GM23338 (cell line): ENCODE results near the gene GRIA1. TPM values are rescaled to one million over a fixed set of nuclear protein-coding genes. Genes with fewer than 3 reads are reported as not detected.

Experiments
- ATAC-seq: fragments of 200-7000 bp; cut with Tn5 transposase; 3 replicates; pipeline ENCODE4 v1.9.1; 2020
- DNase-seq: peaks from one replicate; pipeline ENCODE4 v3.0.0-alpha.2; 2015; ENCODE audit warnings: low spot score
- H2AFZ ChIP-seq: fragments of 200-600 bp; sonication (generic); 2 replicates; pipeline ENCODE4 v1.8.0; 2016; ENCODE audit warnings: antibody characterized with exemption, mild to moderate bottlenecking, moderate library complexity
- H3F3A ChIP-seq: fragments of 200-600 bp; sonication (generic); replicated peaks from 2 replicates; pipeline ENCODE4 v1.8.0; 2017; ENCODE audit warnings: antibody characterized with exemption, mixed run types, low read depth
- H3K27ac ChIP-seq: fragments of 200-600 bp; sonication (generic); 2 replicates; pipeline ENCODE4 v1.6.1; 2016; ENCODE audit warnings: low read depth
- H3K27me3 ChIP-seq: fragments of 200-600 bp; sonication (generic); 2 replicates; pipeline ENCODE4 v1.8.0; 2016; ENCODE audit warnings: mild to moderate bottlenecking, mixed run types, moderate library complexity; ENCODE audit not compliant: insufficient read depth
- H3K36me3 ChIP-seq: fragments of 200-600 bp; sonication (generic); 2 replicates; pipeline ENCODE4 v1.8.0; 2016; ENCODE audit warnings: mild to moderate bottlenecking; ENCODE audit not compliant: insufficient read depth
- H3K4me1 ChIP-seq: fragments of 200-600 bp; sonication (generic); 2 replicates; pipeline ENCODE4 v1.8.0; 2016; ENCODE audit warnings: mild to moderate bottlenecking, moderate library complexity; ENCODE audit not compliant: insufficient read depth
- H3K4me2 ChIP-seq: fragments of 200-600 bp; sonication (generic); 2 replicates; pipeline ENCODE4 v1.7.1; 2017; ENCODE audit warnings: mixed run types
- H3K4me3 ChIP-seq: fragments of 200-600 bp; sonication (generic); 2 replicates; pipeline ENCODE4 v1.6.1; 2016; ENCODE audit warnings: mixed run types
- H3K79me2 ChIP-seq: fragments of 200-600 bp; sonication (generic); replicated peaks from 2 replicates; pipeline ENCODE4 v1.8.0; 2017; ENCODE audit warnings: mild to moderate bottlenecking; ENCODE audit not compliant: insufficient read depth
- H3K9me2 ChIP-seq: fragments of 200-600 bp; sonication (generic); 2 replicates; pipeline ENCODE4 v1.8.0; 2017; ENCODE audit not compliant: insufficient read depth
- H4K20me1 ChIP-seq: fragments of 200-600 bp; sonication (generic); replicated peaks from 2 replicates; pipeline ENCODE4 v1.8.0; 2017; ENCODE audit warnings: mild to moderate bottlenecking; ENCODE audit not compliant: insufficient read depth
- H3K27ac Mint-ChIP-seq: 2 replicates; pipeline ENCODE4 v1.8.0; 2020; ENCODE audit warnings: inconsistent platforms, mild to moderate bottlenecking, moderate library complexity, mixed read lengths
- H3K27me3 Mint-ChIP-seq: 3 replicates; pipeline ENCODE4 v1.8.0; 2022; ENCODE audit warnings: low read depth, mild to moderate bottlenecking, moderate library complexity, mixed read lengths, inconsistent platforms; ENCODE audit not compliant: insufficient read depth, poor library complexity
- H3K36me3 Mint-ChIP-seq: 3 replicates; pipeline ENCODE4 v1.8.0; 2021; ENCODE audit warnings: low read depth, mild to moderate bottlenecking, inconsistent platforms, moderate library complexity, mixed read lengths
- H3K4me1 Mint-ChIP-seq: 3 replicates; pipeline ENCODE4 v1.8.0; 2020; ENCODE audit warnings: mild to moderate bottlenecking, inconsistent platforms, mixed read lengths
- H3K4me3 Mint-ChIP-seq: 3 replicates; pipeline ENCODE4 v1.8.0; 2021; ENCODE audit warnings: moderate library complexity, mild to moderate bottlenecking, inconsistent platforms, mixed read lengths
- H3K9me3 Mint-ChIP-seq: 3 replicates; pipeline ENCODE4 v1.8.0; 2020; ENCODE audit warnings: moderate library complexity, mild to moderate bottlenecking, inconsistent platforms, mixed read lengths
- EZH2phosphoT487 ChIP-seq: fragments of 200-600 bp; sonication (generic); IDR thresholded peaks from one replicate; pipeline ENCODE4 v1.8.1; 2018; ENCODE audit warnings: antibody characterized with exemption; ENCODE audit not compliant: unreplicated experiment
- POLR2AphosphoS5 ChIP-seq: IDR thresholded peaks from 2 replicates; pipeline ENCODE4 v1.6.1; 2016; ENCODE audit warnings: antibody characterized with exemption, low read depth
- STAT1 ChIP-seq: IDR thresholded peaks from one replicate; pipeline ENCODE4 v1.6.1; 2016; ENCODE audit warnings: antibody characterized with exemption; ENCODE audit not compliant: unreplicated experiment
- polyA plus RNA-seq: library from polyadenylated mRNA; unstranded; fragments of >200 nt; fragmentation: Nextera tagmentation; extraction: Ambion mirVana; gene quantifications from 2 replicates; pipeline ENCODE4 v1.2.1, GENCODE V29; 2016
- total RNA-seq: library from RNA; depleted of rRNA; stranded (reverse); fragments of >200 nt; shearing (Covaris generic); gene quantifications from 2 replicates; pipeline ENCODE4 v1.2.3, GENCODE V29; 2014
- TF ChIP-seq, protein P1 (sequence below): IDR thresholded peaks from 2 replicates; pipeline ENCODE4 v1.6.1; 2016; ENCODE audit warnings: antibody characterized with exemption
- TF ChIP-seq, protein P2 (sequence below): IDR thresholded peaks from one replicate; pipeline ENCODE4 v1.6.1; 2018; ENCODE audit warnings: antibody characterized with exemption; ENCODE audit not compliant: unreplicated experiment
- TF ChIP-seq, protein P3 (sequence below): fragments of 250-450 bp; sonication (Bioruptor Pico); IDR thresholded peaks from 2 replicates; pipeline ENCODE4 v1.5.0; 2020; ENCODE audit warnings: mild to moderate bottlenecking, moderate library complexity
- TF ChIP-seq, protein P4 (sequence below), 2 experiments: fragments of 200-600 bp in 1 of 2; sonication (generic) in 1 of 2; conservative IDR thresholded peaks; 2 replicates each; pipeline versions ENCODE4 v1.5.1 to v1.6.1; 2016 to 2017; ENCODE audit warnings: antibody characterized with exemption in 2 of 2, low read depth in 2 of 2, mild to moderate bottlenecking in 2 of 2, moderate library complexity in 1 of 2

The GRIA1 gene
- total and polyA plus RNA-seq, 2 experiments from 2014 or later = 1.0 to 1.7 TPM

DNA sequence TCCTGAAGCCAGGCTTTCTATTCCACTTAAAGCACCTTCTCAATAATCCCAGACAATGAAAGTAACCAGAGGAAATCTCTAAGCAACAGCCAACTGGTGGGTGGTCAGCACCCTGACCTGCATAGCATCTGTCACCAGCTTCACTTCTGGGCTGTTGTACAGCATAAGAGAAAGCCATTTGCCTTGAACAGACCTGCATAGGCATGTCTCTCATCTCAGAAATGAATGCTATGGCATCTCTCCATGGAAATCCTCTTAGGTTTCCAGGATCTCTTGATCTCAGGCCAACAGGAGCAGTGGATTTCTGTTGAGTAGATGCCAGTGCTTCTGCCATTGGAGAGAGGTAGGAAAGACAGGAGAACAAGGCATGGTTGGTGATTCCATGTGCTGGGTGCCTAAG, 213.6 kb downstream of the GRIA1 start:
- Histone ChIP-seq H3K79me2 (no peaks in the 10 kb centered on the region), H3K4me1 (0 out of 2 replicates have a peak, but pooled peaks cover 2% of the 10 kb centered on the region), H3F3A (no peaks in the 10 kb centered on the region), H3K27me3 (no peaks in the 10 kb centered on the region), H3K4me3 (no peak overlapping the region), H2AFZ (no peak overlapping the region), H3K9me2 (peaks cover 6% of the 10 kb centered on the region), H3K36me3 (no peaks in the 10 kb centered on the region), H3K4me2 (no peak overlapping the region), H3K27ac (no peak overlapping the region), H4K20me1 (no peaks in the 10 kb centered on the region)
- peaks cover 13% of the 10 kb centered on the region for H3K4me1 Mint-ChIP-seq
- no peak overlapping the region for H3K4me3 Mint-ChIP-seq
- H3K9me3 Mint-ChIP-seq = no peaks in the 10 kb centered on the region
- ATAC-seq (no peak), DNase-seq (no peak)
- peaks cover 4% of the 10 kb centered on the region for H3K27me3 Mint-ChIP-seq
- no peaks in the 10 kb centered on the region; the same call in 2 of the 3 replicates for H3K36me3 Mint-ChIP-seq
- no peak for TF ChIP-seq POLR2AphosphoS5
- no peak for TF ChIP-seq STAT1
- no peak for TF ChIP-seq EZH2phosphoT487
- TF ChIP-seq, protein P1, sequence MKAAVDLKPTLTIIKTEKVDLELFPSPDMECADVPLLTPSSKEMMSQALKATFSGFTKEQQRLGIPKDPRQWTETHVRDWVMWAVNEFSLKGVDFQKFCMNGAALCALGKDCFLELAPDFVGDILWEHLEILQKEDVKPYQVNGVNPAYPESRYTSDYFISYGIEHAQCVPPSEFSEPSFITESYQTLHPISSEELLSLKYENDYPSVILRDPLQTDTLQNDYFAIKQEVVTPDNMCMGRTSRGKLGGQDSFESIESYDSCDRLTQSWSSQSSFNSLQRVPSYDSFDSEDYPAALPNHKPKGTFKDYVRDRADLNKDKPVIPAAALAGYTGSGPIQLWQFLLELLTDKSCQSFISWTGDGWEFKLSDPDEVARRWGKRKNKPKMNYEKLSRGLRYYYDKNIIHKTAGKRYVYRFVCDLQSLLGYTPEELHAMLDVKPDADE = no peak
- TF ChIP-seq, protein P2, sequence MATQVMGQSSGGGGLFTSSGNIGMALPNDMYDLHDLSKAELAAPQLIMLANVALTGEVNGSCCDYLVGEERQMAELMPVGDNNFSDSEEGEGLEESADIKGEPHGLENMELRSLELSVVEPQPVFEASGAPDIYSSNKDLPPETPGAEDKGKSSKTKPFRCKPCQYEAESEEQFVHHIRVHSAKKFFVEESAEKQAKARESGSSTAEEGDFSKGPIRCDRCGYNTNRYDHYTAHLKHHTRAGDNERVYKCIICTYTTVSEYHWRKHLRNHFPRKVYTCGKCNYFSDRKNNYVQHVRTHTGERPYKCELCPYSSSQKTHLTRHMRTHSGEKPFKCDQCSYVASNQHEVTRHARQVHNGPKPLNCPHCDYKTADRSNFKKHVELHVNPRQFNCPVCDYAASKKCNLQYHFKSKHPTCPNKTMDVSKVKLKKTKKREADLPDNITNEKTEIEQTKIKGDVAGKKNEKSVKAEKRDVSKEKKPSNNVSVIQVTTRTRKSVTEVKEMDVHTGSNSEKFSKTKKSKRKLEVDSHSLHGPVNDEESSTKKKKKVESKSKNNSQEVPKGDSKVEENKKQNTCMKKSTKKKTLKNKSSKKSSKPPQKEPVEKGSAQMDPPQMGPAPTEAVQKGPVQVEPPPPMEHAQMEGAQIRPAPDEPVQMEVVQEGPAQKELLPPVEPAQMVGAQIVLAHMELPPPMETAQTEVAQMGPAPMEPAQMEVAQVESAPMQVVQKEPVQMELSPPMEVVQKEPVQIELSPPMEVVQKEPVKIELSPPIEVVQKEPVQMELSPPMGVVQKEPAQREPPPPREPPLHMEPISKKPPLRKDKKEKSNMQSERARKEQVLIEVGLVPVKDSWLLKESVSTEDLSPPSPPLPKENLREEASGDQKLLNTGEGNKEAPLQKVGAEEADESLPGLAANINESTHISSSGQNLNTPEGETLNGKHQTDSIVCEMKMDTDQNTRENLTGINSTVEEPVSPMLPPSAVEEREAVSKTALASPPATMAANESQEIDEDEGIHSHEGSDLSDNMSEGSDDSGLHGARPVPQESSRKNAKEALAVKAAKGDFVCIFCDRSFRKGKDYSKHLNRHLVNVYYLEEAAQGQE = no peak
- TF ChIP-seq, protein P3, sequence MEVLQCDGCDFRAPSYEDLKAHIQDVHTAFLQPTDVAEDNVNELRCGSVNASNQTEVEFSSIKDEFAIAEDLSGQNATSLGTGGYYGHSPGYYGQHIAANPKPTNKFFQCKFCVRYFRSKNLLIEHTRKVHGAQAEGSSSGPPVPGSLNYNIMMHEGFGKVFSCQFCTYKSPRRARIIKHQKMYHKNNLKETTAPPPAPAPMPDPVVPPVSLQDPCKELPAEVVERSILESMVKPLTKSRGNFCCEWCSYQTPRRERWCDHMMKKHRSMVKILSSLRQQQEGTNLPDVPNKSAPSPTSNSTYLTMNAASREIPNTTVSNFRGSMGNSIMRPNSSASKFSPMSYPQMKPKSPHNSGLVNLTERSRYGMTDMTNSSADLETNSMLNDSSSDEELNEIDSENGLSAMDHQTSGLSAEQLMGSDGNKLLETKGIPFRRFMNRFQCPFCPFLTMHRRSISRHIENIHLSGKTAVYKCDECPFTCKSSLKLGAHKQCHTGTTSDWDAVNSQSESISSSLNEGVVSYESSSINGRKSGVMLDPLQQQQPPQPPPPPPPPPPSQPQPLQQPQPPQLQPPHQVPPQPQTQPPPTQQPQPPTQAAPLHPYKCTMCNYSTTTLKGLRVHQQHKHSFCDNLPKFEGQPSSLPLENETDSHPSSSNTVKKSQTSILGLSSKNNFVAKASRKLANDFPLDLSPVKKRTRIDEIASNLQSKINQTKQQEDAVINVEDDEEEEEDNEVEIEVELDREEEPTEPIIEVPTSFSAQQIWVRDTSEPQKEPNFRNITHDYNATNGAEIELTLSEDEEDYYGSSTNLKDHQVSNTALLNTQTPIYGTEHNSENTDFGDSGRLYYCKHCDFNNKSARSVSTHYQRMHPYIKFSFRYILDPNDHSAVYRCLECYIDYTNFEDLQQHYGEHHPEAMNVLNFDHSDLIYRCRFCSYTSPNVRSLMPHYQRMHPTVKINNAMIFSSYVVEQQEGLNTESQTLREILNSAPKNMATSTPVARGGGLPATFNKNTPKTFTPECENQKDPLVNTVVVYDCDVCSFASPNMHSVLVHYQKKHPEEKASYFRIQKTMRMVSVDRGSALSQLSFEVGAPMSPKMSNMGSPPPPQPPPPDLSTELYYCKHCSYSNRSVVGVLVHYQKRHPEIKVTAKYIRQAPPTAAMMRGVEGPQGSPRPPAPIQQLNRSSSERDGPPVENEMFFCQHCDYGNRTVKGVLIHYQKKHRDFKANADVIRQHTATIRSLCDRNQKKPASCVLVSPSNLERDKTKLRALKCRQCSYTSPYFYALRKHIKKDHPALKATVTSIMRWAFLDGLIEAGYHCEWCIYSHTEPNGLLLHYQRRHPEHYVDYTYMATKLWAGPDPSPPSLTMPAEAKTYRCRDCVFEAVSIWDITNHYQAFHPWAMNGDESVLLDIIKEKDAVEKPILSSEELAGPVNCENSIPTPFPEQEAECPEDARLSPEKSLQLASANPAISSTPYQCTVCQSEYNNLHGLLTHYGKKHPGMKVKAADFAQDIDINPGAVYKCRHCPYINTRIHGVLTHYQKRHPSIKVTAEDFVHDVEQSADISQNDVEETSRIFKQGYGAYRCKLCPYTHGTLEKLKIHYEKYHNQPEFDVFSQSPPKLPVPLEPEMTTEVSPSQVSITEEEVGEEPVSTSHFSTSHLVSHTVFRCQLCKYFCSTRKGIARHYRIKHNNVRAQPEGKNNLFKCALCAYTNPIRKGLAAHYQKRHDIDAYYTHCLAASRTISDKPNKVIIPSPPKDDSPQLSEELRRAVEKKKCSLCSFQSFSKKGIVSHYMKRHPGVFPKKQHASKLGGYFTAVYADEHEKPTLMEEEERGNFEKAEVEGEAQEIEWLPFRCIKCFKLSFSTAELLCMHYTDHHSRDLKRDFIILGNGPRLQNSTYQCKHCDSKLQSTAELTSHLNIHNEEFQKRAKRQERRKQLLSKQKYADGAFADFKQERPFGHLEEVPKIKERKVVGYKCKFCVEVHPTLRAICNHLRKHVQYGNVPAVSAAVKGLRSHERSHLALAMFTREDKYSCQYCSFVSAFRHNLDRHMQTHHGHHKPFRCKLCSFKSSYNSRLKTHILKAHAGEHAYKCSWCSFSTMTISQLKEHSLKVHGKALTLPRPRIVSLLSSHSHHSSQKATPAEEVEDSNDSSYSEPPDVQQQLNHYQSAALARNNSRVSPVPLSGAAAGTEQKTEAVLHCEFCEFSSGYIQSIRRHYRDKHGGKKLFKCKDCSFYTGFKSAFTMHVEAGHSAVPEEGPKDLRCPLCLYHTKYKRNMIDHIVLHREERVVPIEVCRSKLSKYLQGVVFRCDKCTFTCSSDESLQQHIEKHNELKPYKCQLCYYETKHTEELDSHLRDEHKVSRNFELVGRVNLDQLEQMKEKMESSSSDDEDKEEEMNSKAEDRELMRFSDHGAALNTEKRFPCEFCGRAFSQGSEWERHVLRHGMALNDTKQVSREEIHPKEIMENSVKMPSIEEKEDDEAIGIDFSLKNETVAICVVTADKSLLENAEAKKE (CRISPR knock-in tag) = no peak
- TF ChIP-seq, protein P4, sequence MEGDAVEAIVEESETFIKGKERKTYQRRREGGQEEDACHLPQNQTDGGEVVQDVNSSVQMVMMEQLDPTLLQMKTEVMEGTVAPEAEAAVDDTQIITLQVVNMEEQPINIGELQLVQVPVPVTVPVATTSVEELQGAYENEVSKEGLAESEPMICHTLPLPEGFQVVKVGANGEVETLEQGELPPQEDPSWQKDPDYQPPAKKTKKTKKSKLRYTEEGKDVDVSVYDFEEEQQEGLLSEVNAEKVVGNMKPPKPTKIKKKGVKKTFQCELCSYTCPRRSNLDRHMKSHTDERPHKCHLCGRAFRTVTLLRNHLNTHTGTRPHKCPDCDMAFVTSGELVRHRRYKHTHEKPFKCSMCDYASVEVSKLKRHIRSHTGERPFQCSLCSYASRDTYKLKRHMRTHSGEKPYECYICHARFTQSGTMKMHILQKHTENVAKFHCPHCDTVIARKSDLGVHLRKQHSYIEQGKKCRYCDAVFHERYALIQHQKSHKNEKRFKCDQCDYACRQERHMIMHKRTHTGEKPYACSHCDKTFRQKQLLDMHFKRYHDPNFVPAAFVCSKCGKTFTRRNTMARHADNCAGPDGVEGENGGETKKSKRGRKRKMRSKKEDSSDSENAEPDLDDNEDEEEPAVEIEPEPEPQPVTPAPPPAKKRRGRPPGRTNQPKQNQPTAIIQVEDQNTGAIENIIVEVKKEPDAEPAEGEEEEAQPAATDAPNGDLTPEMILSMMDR (conservative IDR thresholded peaks at IDR 0.05; ENCODE audit: low read depth in 2 of 2) = no peak
- no peak overlapping the region for H3K27ac Mint-ChIP-seq
